Stimulated activated CD4-positive, alpha-beta T cell treated with anti-CD3 and anti-CD28 coated beads, TNF-alpha, amount 100 ng/mL, for 48 hours (primary cell): ENCODE data around the gene IL17RC.
"Not testable (repeated sequence)": the region's sequence is repeated elsewhere in the genome, so short reads cannot be mapped to it uniquely, and the experiment has no call there.

Experiments
- DNase-seq, 3 donors: peaks; one replicate each; pipeline ENCODE4 v3.0.0-alpha.2; 2020; ENCODE audit warnings: low read depth in 3 of 3

IL17RC gene

GRCh38 chr3:9893739-9894138, 23.2 kb upstream of the IL17RC start:
- no peak for DNase-seq

GRCh38 chr3:9895715-9896114, 21.2 kb upstream of the IL17RC start:
- DNase-seq, result not testable (repeated sequence)

- DNase-seq, result not testable (repeated sequence)
Measured at GRCh38 chr3:9896755-9897407, 20.0 kb upstream of the IL17RC start.

GRCh38 chr3:9897408-9898372, 19.2 kb upstream of the IL17RC start:
- DNase-seq, result no peak

- no peak for DNase-seq
Measured at GRCh38 chr3:9898467-9899241, 18.2 kb upstream of the IL17RC start.

- no peak for DNase-seq
Measured at GRCh38 chr3:9899289-9899791, 17.6 kb upstream of the IL17RC start.

- DNase-seq, result not testable (repeated sequence)
Measured at GRCh38 chr3:9900965-9901415, 15.9 kb upstream of the IL17RC start.

GRCh38 chr3:9901967-9902366, 14.9 kb upstream of the IL17RC start:
- no peak for DNase-seq

- no peak for DNase-seq
Measured at GRCh38 chr3:9902372-9903237, 14.3 kb upstream of the IL17RC start, which contains the start of gene IL17RE. IL17RE (plus strand) TSS chr3:9902848; CDS start chr3:9902933, 85 bp downstream.

- no peak for DNase-seq
Measured at GRCh38 chr3:9903238-9903624, 13.7 kb upstream of the IL17RC start.

- no peak for DNase-seq
Measured at GRCh38 chr3:9903904-9904303, 13.0 kb upstream of the IL17RC start.

- no peak for DNase-seq
Measured at GRCh38 chr3:9906480-9906879, 10.4 kb upstream of the IL17RC start.

GRCh38 chr3:9908286-9908685, 8.6 kb upstream of the IL17RC start:
- no peak for DNase-seq

GRCh38 chr3:9909221-9910013, 7.5 kb upstream of the IL17RC start:
- DNase-seq, result no peak

- no peak for DNase-seq
Measured at GRCh38 chr3:9911863-9912262, 5.0 kb upstream of the IL17RC start.

GRCh38 chr3:9912294-9912935, 4.5 kb upstream of the IL17RC start:
- no peak for DNase-seq

GRCh38 chr3:9913601-9914000, 3.3 kb upstream of the IL17RC start:
- no peak for DNase-seq

GRCh38 chr3:9914011-9914410, 2.9 kb upstream of the IL17RC start:
- DNase-seq, result no peak

GRCh38 chr3:9914559-9915253, 2.2 kb upstream of the IL17RC start:
- DNase-seq, result no peak
